ENCODE data around the gene SLC11A1. TPM values are rescaled to one million over a fixed set of nuclear protein-coding genes. Genes with fewer than 3 reads are reported as not detected.
A peak's percentile ranks its signal among the peaks of the same experiment; 100 is the strongest.

SLC11A1 gene
- total RNA-seq, 4 donors from 2014 or later: 19.0 to 213 (median 52.9) TPM

- H3K9me3 ChIP-seq: peaks cover 0 to 16% (median 1%) of the 10 kb centered on the region in 4 donors
- H3K36me3 ChIP-seq: no peaks in the 10 kb centered on the region
- H3K4me3 ChIP-seq: no peak overlapping the region
- peaks cover 0 to 14% (median 0%) of the 10 kb centered on the region in 4 donors for H3K4me1 ChIP-seq
- no peak for DNase-seq (ENCODE audit: low spot score in 2 of 2)
- no peaks in the 10 kb centered on the region for H3K27me3 ChIP-seq
- no peak overlapping the region for H3K27ac ChIP-seq
- no peak for TF ChIP-seq EP300 (IDR thresholded peaks at IDR 0.05)
- TF ChIP-seq POLR2A (IDR thresholded peaks at IDR 0.05): no peak
- no peak for TF ChIP-seq CTCF (IDR thresholded peaks at IDR 0.05)
- 80 to 82% methylated on average over 20 of the region's 20 CpGs for WGBS, 2 donors
Measured at GRCh38 chr2:218354850-218355443, 27.1 kb upstream of the SLC11A1 start.

GRCh38 chr2:218357236-218358177 lies 24.6 kb upstream of the SLC11A1 start:
- no peak overlapping the region for H3K27ac ChIP-seq
- no peaks in the 10 kb centered on the region for H3K27me3 ChIP-seq
- no peak for DNase-seq (ENCODE audit: low spot score in 2 of 2)
- WGBS, 2 donors: 62 to 64% methylated on average over 17 of the region's 17 CpGs
- no peak overlapping the region for H3K4me3 ChIP-seq
- H3K4me1 ChIP-seq: peaks cover 0 to 14% (median 0%) of the 10 kb centered on the region in 4 donors
- H3K36me3 ChIP-seq: no peaks in the 10 kb centered on the region
- H3K9me3 ChIP-seq: no peaks in the 10 kb centered on the region
- no peak for TF ChIP-seq POLR2A (IDR thresholded peaks at IDR 0.05)
- no peak for TF ChIP-seq EP300 (IDR thresholded peaks at IDR 0.05)
- no peak for TF ChIP-seq CTCF (IDR thresholded peaks at IDR 0.05)

GRCh38 chr2:218360453-218360852 lies 21.6 kb upstream of the SLC11A1 start:
- H3K4me1 ChIP-seq: peaks cover 0 to 14% (median 0%) of the 10 kb centered on the region in 4 donors
- DNase-seq (ENCODE audit: low spot score in 2 of 2): no peak
- no peak for TF ChIP-seq POLR2A (IDR thresholded peaks at IDR 0.05)
- TF ChIP-seq EP300 (IDR thresholded peaks at IDR 0.05): peak in 1 of 2 donors; percentile 63
- H3K4me3 ChIP-seq: no peak overlapping the region
- no peaks in the 10 kb centered on the region for H3K36me3 ChIP-seq
- no peak overlapping the region for H3K27ac ChIP-seq
- H3K9me3 ChIP-seq: no peaks in the 10 kb centered on the region
- no peaks in the 10 kb centered on the region for H3K27me3 ChIP-seq
- WGBS, 2 donors: 90% methylated on average over 4 of the region's 4 CpGs

GRCh38 chr2:218362606-218363005 lies 19.5 kb upstream of the SLC11A1 start:
- WGBS, 2 donors: 88 to 89% methylated on average over 8 of the region's 8 CpGs
- H3K36me3 ChIP-seq: no peaks in the 10 kb centered on the region
- DNase-seq (ENCODE audit: low spot score in 2 of 2): no peak
- H3K4me3 ChIP-seq: no peak overlapping the region
- H3K27me3 ChIP-seq: no peaks in the 10 kb centered on the region
- no peak overlapping the region for H3K27ac ChIP-seq
- peaks cover 0 to 4% (median 0%) of the 10 kb centered on the region in 4 donors for H3K4me1 ChIP-seq
- TF ChIP-seq CTCF (IDR thresholded peaks at IDR 0.05) (no peak), POLR2A (IDR thresholded peaks at IDR 0.05) (no peak), EP300 (IDR thresholded peaks at IDR 0.05) (no peak)
- H3K9me3 ChIP-seq: peaks cover 0 to 7% (median 0%) of the 10 kb centered on the region in 4 donors

- H3K4me1 ChIP-seq: peaks cover 0 to 13% (median 5%) of the 10 kb centered on the region in 4 donors
- no peaks in the 10 kb centered on the region for H3K36me3 ChIP-seq
- H3K27me3 ChIP-seq: no peaks in the 10 kb centered on the region
- H3K27ac ChIP-seq: no peak overlapping the region
- H3K4me3 ChIP-seq: no peak overlapping the region
- no peak for DNase-seq (ENCODE audit: low spot score in 2 of 2)
- TF ChIP-seq CTCF (IDR thresholded peaks at IDR 0.05) (no peak), EP300 (IDR thresholded peaks at IDR 0.05) (no peak), POLR2A (IDR thresholded peaks at IDR 0.05) (no peak)
- WGBS, 2 donors: 72 to 75% methylated on average over 3 of the region's 3 CpGs
- peaks cover 0 to 7% (median 0%) of the 10 kb centered on the region in 4 donors for H3K9me3 ChIP-seq
Measured at GRCh38 chr2:218363736-218364135, 18.3 kb upstream of the SLC11A1 start.

Data from tibial nerve (tissue), 4 donors.